Parathyroid adenoma (tissue), 2 donors: Measurements from ENCODE around the gene CALY.

Experiments
- H2AFZ ChIP-seq: fragments of 300-600 bp; sonication (generic); one replicate; pipeline ENCODE4 v1.7.0; 2017; ENCODE audit warnings: antibody characterized with exemption, mild to moderate bottlenecking
- H3K27ac ChIP-seq: fragments of 300-600 bp; sonication (generic); one replicate; pipeline ENCODE4 v1.7.0; 2017
- H3K27me3 ChIP-seq: fragments of 300-600 bp; sonication (generic); one replicate; pipeline ENCODE4 v1.7.0; 2017; ENCODE audit warnings: low read length; ENCODE audit not compliant: control insufficient read depth, insufficient read depth
- H3K36me3 ChIP-seq: fragments of 300-600 bp; sonication (generic); one replicate; pipeline ENCODE4 v1.7.0; 2017; ENCODE audit warnings: low read length; ENCODE audit not compliant: control insufficient read depth, insufficient read depth
- H3K4me1 ChIP-seq: fragments of 300-600 bp; sonication (generic); one replicate; pipeline ENCODE4 v1.7.0; 2017; ENCODE audit warnings: control low read depth
- H3K4me2 ChIP-seq: fragments of 300-600 bp; sonication (generic); one replicate; pipeline ENCODE4 v1.7.0; 2017; ENCODE audit warnings: low read length
- H3K4me3 ChIP-seq: fragments of 300-600 bp; sonication (generic); one replicate; pipeline ENCODE4 v1.7.0; 2017; ENCODE audit warnings: low read depth, low read length
- H3K79me2 ChIP-seq: fragments of 300-600 bp; sonication (generic); one replicate; pipeline ENCODE4 v1.7.0; 2017; ENCODE audit warnings: control low read depth
- H3K9ac ChIP-seq: fragments of 300-600 bp; sonication (generic); one replicate; pipeline ENCODE4 v1.7.0; 2017; ENCODE audit warnings: mild to moderate bottlenecking
- H3K9me3 ChIP-seq: fragments of 300-600 bp; sonication (generic); one replicate; pipeline ENCODE4 v1.7.0; 2017; ENCODE audit warnings: low read length; ENCODE audit not compliant: control insufficient read depth
- TF ChIP-seq, protein P1 (sequence below): fragments of 300-600 bp; sonication (generic); IDR thresholded peaks from one replicate; pipeline ENCODE4 v1.7.0; 2017; ENCODE audit warnings: antibody characterized with exemption, mild to moderate bottlenecking
- donor health status: primary hyperparathyroidism.

Gene CALY

DNA sequence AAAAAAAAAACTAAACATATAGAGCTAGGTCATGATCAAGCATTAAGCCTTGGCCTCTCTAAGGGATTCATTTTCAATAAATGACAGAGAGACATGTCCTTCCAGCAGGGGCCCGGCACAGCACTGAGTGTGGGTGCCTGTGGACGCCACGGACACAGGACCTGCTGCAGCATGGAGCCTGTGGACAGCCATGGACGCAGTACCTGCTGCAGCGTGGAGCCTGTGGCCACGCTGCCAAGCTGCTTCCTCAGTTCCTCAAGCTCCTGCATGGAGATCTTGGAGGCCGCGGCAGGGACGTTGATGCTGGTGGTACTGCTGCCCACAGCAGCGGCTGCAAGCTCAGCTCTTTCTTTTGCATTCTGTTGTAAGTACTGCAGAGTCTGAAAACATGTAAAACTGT is 37.5 kb downstream of the CALY start:
- Histone ChIP-seq H3K27me3 (no peaks in the 10 kb centered on the region), H3K4me1 (peaks cover 7% of the 10 kb centered on the region), H3K36me3 (no peaks in the 10 kb centered on the region), H3K9ac (no peak overlapping the region), H3K27ac (no peak overlapping the region), H2AFZ (no peak overlapping the region), H3K79me2 (peaks cover 36% of the 10 kb centered on the region), H3K4me3 (no peak overlapping the region), H3K9me3 (no peaks in the 10 kb centered on the region), H3K4me2 (no peak overlapping the region)
- TF ChIP-seq, protein P1, sequence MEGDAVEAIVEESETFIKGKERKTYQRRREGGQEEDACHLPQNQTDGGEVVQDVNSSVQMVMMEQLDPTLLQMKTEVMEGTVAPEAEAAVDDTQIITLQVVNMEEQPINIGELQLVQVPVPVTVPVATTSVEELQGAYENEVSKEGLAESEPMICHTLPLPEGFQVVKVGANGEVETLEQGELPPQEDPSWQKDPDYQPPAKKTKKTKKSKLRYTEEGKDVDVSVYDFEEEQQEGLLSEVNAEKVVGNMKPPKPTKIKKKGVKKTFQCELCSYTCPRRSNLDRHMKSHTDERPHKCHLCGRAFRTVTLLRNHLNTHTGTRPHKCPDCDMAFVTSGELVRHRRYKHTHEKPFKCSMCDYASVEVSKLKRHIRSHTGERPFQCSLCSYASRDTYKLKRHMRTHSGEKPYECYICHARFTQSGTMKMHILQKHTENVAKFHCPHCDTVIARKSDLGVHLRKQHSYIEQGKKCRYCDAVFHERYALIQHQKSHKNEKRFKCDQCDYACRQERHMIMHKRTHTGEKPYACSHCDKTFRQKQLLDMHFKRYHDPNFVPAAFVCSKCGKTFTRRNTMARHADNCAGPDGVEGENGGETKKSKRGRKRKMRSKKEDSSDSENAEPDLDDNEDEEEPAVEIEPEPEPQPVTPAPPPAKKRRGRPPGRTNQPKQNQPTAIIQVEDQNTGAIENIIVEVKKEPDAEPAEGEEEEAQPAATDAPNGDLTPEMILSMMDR: no peak

DNA sequence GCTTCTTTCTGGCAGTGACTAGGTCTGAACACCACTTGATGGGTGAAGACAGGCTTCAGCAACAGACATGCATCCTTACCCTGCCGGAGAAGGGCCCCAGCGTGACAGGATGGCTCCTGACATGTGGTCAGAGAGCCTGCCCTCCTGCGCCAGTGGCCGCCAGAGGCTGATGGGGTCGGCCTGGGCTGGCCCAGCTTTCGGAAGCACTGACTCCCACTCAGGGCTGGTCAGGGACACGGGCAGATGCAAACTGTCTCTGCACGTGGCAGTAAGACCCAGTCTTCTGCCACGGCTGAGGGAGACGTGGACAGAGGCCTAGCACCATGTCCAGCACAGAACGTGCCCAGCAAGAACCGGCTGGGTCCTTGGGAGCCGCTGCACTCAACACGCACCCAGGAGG is 38.2 kb downstream of the CALY start:
- TF ChIP-seq, protein P1: no peak
- H3K27me3 ChIP-seq: no peaks in the 10 kb centered on the region
- H3K4me3 ChIP-seq: no peak overlapping the region
- no peak overlapping the region for H2AFZ ChIP-seq
- H3K4me1 ChIP-seq: no peaks in the 10 kb centered on the region
- no peak overlapping the region for H3K27ac ChIP-seq
- H3K79me2 ChIP-seq: peaks cover 29% of the 10 kb centered on the region
- no peak overlapping the region for H3K9ac ChIP-seq
- no peaks in the 10 kb centered on the region for H3K9me3 ChIP-seq
- no peak overlapping the region for H3K4me2 ChIP-seq
- no peaks in the 10 kb centered on the region for H3K36me3 ChIP-seq

DNA sequence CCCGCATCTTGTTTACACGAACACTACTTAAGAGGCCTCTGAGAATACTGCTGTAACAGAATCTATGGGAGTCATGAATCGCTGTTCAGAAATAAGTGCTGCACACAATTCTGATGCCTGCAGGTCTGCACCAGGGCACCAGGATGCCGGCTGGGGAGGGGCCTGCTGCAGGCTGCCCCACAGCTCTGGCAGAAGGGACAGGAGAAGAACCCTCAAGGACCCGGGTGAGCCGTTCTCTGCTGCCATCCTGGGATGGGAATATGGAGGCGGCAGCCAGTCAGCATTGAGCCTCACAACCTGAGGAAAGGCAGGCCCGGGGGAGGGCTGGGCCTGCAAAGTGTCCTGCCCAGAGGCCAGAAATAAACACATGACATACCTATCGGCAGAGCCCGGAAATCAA is 39.2 kb downstream of the CALY start:
- no peak overlapping the region for H3K4me2 ChIP-seq
- no peak overlapping the region for H3K9ac ChIP-seq
- H3K36me3 ChIP-seq: no peaks in the 10 kb centered on the region
- H3K9me3 ChIP-seq: no peaks in the 10 kb centered on the region
- H2AFZ ChIP-seq: no peak overlapping the region
- H3K27ac ChIP-seq: no peak overlapping the region
- no peak overlapping the region for H3K4me3 ChIP-seq
- TF ChIP-seq, protein P1: no peak
- H3K27me3 ChIP-seq: no peaks in the 10 kb centered on the region
- no peaks in the 10 kb centered on the region for H3K4me1 ChIP-seq
- peaks cover 20% of the 10 kb centered on the region for H3K79me2 ChIP-seq

DNA sequence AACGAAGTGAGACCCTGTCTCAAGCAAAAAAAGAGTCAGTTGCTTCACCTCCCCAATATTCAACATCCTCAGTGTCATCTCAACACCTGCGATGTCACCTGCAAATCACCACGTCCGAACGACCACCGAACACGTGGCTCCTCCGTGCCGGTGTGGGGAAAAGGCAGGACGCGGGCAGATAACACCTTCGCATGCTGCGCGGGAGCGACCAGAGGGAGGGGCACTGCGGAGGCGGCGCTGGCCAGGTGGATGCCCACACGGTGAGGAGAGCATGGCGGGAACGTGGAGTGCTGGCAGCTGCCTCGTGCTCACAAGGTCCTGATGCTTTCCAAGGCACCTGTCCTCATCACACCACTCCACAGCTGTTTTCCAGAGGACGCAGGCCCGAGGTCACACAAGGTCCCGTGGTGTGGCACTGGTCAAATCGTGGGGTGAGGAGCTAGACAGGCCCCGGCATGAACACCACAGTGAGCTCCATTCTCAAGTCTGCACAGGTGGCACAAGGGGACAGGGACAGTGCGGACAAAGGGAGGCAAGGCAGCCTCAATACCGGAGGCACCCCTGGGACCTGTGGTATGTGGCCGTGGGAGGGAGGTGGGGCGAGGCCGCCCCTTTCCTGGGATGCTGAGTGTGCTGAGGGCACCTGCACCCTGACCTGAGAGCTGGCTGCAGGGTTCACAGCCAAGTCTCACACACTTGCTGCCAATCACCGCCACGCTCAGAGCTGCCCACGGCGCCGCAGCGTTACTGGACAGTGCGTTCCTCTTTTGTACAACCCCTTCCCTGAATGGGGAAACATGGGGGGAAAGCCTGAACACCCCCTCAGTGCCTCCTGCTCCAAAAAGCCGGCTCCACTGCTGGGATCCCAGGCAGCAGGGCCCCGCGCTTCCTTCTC is 41.0 kb downstream of the CALY start:
- H3K9ac ChIP-seq: no peak overlapping the region
- H3K27ac ChIP-seq: no peak overlapping the region
- no peaks in the 10 kb centered on the region for H3K4me1 ChIP-seq
- no peak overlapping the region for H3K4me3 ChIP-seq
- no peak overlapping the region for H2AFZ ChIP-seq
- H3K36me3 ChIP-seq: no peaks in the 10 kb centered on the region
- no peaks in the 10 kb centered on the region for H3K9me3 ChIP-seq
- H3K79me2 ChIP-seq: peaks cover 14% of the 10 kb centered on the region
- TF ChIP-seq, protein P1: no peak
- H3K4me2 ChIP-seq: no peak overlapping the region
- no peaks in the 10 kb centered on the region for H3K27me3 ChIP-seq

DNA sequence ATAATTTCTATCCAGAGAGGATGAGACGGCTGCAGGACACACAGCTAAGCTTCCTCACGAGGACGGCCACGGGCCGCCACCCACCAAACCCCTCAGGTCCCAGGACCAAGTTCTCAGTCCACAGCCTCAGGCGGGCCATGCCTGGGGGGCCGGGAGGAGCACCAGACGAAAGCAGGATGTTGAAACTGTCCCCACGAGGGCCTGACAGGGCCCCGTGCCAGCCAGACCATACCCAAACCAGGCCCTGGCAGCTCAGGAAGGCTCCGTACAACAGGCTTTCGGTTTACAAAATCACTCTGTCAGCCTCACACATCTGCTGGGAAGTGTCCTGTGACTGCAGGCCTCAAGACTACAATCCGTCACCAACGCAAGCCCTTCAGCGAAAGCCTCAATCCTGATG is 42.5 kb downstream of the CALY start:
- Histone ChIP-seq H3K4me2 (no peak overlapping the region), H3K79me2 (peaks cover 10% of the 10 kb centered on the region), H3K4me1 (no peaks in the 10 kb centered on the region), H3K9me3 (no peaks in the 10 kb centered on the region), H3K4me3 (no peak overlapping the region), H3K27me3 (no peaks in the 10 kb centered on the region), H3K27ac (no peak overlapping the region), H3K9ac (no peak overlapping the region), H3K36me3 (no peaks in the 10 kb centered on the region), H2AFZ (no peak overlapping the region)
- TF ChIP-seq, protein P1: no peak
